Measurements from ENCODE around the gene KANK3.
A peak's percentile ranks its signal among the peaks of the same experiment; 100 is the strongest.

KANK3 gene

DNA sequence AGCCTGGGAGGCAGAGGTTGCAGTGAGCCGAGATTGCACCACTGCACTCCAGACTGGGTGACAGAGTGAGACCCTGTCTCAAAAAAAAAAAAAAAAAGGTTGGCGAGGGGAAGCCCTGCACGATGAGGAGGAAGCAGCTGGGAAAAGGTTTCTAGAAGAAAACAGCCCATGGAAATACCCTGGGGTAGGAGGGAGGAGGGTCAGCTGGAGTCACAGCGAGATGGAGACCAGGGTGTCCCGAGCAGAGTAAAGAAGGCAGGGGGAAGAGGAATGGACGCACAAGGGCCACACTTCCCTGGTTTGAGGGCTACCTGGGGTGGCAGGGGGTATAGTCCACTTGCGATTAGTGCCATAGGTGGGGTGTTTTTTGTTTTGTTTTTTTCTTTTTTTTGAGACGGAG is 6.4 kb downstream of the KANK3 start:
- Histone ChIP-seq H3K27me3 (replicated peaks) (peaks cover 8% of the 10 kb centered on the region), H3K27ac (no peak overlapping the region), H3K36me3 (replicated peaks) (no peaks in the 10 kb centered on the region), H3K4me3 (ENCODE audit: low read depth, low read length) (no peak overlapping the region)
- TF ChIP-seq CTCF (IDR thresholded peaks at IDR 0.05; ENCODE audit: low read depth, low read length, missing control alignments), result no peak
- DNase-seq, result no peak
- in situ Hi-C loops (cut with HindIII; ENCODE audit: low pct_ligation_motif_present, low sequenced_read_pairs), result no loop called here

DNA sequence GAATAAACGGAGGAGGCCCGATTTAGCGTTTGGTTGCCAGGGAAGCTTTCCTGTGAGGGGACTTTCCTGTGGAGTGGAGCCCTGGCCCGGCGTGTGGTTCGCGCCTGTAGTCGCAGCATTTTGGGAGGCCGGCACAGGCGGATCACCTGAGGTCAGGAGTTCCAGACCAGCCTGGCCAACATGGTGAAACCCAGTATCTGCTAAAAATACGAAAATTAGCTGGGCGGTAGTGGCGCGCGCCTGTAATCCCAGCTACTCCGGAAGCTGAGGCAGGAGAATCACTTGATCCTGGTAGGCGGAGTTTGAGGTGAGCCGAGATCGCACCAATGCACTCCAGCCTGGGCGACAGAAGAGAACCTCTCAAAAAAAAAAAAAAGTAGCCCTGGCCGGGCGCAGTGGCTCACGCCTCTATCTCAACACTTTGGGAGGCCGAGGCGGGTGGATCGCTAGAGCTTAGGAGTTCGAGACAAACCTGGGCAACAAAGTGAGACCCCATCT is 6.9 kb downstream of the KANK3 start:
- Histone ChIP-seq H3K36me3 (replicated peaks) (no peaks in the 10 kb centered on the region), H3K4me3 (ENCODE audit: low read depth, low read length) (no peak overlapping the region), H3K27ac (no peak overlapping the region), H3K27me3 (replicated peaks) (peaks cover 8% of the 10 kb centered on the region)
- TF ChIP-seq CTCF (IDR thresholded peaks at IDR 0.05; ENCODE audit: low read depth, low read length, missing control alignments), result no peak
- in situ Hi-C loops (cut with HindIII; ENCODE audit: low pct_ligation_motif_present, low sequenced_read_pairs), result no loop called here
- DNase-seq, result no peak

DNA sequence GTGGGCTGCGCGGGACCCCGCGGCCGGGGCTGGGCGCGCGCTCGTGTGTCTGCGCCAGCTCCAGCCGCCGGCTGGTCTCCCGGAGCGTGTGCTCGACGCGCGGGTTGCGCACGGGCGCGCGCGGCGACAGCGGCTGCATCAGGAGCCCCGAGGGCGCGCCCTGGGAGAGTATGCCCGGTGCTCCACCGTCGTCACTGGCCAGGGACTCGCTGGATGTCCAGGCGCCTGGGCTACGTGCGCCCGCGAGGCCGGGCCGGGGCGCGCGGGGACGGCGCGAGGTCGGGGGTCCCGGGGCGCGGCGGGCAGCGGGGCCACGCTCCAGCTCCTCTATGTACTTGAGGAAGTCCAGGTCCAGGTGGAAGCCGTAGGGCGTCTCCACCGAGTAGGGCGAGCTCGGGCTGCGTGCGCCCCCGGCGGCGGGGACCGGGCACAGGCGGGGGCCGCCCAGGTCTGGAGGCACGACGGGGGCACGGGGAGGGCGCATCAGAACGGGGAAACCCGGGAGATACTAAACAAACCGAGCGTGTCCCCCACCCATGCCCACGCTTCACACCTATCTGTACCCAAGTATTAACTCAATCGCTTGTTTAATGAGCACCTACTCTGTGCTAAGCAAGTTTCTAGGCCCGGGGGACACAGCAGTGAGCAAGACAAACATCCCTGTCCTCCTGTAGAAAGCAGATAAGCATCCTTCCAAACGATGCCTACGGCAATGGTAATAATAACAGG is 7.6 kb downstream of the KANK3 start:
- TF ChIP-seq CTCF (IDR thresholded peaks at IDR 0.05; ENCODE audit: low read depth, low read length, missing control alignments), result no peak
- Histone ChIP-seq H3K4me3 (ENCODE audit: low read depth, low read length) (no peak overlapping the region), H3K27me3 (replicated peaks) (peaks cover 8% of the 10 kb centered on the region), H3K36me3 (replicated peaks) (no peaks in the 10 kb centered on the region), H3K27ac (no peak overlapping the region)
- in situ Hi-C loops (cut with HindIII; ENCODE audit: low pct_ligation_motif_present, low sequenced_read_pairs), result no loop called here
- DNase-seq, result no peak

DNA sequence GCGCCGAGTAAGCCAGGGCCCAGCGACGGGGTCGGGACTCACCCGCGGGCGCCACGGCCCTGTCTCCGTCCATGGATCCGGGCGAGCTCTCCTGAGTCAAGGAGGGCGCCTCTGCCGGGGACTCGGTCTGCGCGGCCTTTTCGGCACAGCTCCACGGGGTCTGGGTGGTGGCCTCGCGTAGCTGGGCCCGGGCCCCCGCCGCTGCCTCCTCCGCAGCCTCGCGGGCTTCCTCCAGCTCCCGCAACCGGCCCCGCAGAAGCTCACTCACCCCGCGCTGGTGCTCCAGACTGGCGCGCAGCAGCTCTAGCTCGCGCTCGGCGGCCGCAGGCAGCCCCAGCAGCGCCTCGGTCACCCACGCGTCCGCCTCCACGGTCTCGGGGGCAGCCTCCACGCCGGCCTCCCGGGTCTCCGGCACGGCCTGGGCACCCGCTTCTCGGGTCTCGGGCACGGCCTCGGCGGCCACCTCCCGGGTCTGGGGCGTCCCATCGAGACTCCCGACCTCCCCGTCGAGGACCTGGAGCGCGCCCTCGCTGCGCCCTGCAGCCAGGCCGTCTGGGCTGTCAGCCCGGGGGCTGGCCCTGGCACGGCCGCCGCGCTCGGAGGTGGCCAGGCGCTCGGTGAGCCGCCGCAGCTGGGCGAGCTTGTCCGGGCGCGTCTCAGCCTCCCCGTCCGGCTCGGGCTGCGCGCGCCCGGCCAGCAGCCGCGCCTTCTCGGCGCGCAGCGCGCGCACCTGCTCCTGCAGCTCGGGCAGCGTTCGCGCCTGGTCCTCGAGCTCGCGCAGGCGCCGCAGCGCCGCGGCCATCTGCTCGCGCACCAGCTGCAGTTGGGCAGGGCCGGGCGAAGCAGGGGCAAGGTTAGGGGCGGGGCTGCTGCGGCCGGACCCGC is 8.4 kb downstream of the KANK3 start:
- Histone ChIP-seq H3K4me3 (ENCODE audit: low read depth, low read length) (peak overlapping the region; percentile 33), H3K27ac (no peak overlapping the region), H3K27me3 (replicated peaks) (peaks cover 8% of the 10 kb centered on the region), H3K36me3 (replicated peaks) (no peaks in the 10 kb centered on the region)
- in situ Hi-C loops (cut with HindIII; ENCODE audit: low pct_ligation_motif_present, low sequenced_read_pairs), result no loop called here
- no peak for DNase-seq
- TF ChIP-seq CTCF (IDR thresholded peaks at IDR 0.05; ENCODE audit: low read depth, low read length, missing control alignments), result no peak

GRCh38 chr19:8333767-8334457 is 9.2 kb downstream of the KANK3 start:
- H3K27me3 ChIP-seq (replicated peaks), result peaks cover 8% of the 10 kb centered on the region
- no peak for TF ChIP-seq CTCF (IDR thresholded peaks at IDR 0.05; ENCODE audit: low read depth, low read length, missing control alignments)
- H3K4me3 ChIP-seq (ENCODE audit: low read depth, low read length), result no peak overlapping the region
- H3K27ac ChIP-seq, result no peak overlapping the region
- DNase-seq, result no peak
- no peaks in the 10 kb centered on the region for H3K36me3 ChIP-seq (replicated peaks)
- in situ Hi-C loops (cut with HindIII; ENCODE audit: low pct_ligation_motif_present, low sequenced_read_pairs), result no loop called here
